NCI-H510A treated with DMSO at 0.1 percent for 48 hours (cell line): ENCODE measurements around the gene RMND5A.

Source experiments
- DNase-seq: peaks from one replicate; lab custom pipeline; 2025; lab: John Stamatoyannopoulos, UW

The RMND5A gene

DNA sequence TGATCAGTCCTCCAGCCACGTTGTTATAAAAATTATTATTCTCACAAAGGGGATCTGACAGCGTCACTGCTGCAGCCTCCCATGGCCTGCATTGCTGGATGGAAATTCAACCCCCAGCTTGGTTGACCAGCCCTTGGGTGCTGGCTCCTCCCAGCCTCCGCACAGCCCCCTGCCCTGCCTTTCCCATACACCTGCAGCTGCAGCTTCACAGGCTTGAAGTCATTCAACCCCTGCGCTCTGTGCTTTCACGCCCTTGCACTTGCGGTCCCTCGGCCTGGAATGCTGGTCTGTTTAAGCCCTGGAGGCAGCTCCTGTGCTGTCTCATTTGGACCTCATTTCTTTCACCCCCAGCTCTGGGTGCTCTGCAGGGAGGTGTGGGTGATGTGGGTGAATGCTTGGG is 71.5 kb downstream of the RMND5A start:
- no peak for DNase-seq

DNA sequence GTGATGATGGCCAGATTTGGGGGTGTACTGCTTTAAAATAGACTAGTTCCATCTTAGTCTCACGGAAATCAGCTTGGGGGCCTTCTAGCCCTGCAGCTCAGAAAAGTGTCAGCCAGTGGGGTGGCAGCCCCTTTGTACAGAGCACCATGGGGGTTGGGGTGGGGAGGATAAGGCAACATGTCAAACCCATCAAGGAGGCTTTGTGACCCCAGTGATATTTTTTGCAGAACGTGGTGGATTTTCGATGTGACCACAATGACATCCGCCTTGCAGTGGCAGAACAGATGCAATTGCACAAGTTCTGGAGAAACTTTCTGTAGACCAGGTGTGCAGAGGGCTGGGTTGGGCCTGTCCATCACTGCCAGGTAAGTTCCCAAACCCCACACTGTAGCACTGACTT is 73.7 kb downstream of the RMND5A start:
- no peak for DNase-seq

DNA sequence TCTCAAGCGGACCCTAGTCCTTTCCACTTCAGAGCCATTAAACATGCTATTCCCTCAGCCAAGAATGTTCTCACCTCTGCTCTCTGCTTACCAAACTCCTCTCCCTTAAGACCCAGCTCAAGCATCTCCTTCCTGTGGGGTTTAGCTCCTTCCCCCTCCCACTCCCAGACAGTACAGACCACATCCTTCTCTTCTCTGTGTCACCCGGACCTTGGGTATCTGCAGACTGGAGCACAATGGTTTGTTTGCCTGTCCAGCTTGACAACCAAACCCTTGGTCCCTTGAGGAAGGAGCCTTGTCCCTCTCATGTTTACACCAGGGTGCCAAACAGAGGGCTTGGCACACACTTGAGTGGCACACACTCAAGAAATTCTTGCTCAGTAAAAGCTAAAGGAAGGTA is 74.8 kb downstream of the RMND5A start:
- no peak for DNase-seq

DNA sequence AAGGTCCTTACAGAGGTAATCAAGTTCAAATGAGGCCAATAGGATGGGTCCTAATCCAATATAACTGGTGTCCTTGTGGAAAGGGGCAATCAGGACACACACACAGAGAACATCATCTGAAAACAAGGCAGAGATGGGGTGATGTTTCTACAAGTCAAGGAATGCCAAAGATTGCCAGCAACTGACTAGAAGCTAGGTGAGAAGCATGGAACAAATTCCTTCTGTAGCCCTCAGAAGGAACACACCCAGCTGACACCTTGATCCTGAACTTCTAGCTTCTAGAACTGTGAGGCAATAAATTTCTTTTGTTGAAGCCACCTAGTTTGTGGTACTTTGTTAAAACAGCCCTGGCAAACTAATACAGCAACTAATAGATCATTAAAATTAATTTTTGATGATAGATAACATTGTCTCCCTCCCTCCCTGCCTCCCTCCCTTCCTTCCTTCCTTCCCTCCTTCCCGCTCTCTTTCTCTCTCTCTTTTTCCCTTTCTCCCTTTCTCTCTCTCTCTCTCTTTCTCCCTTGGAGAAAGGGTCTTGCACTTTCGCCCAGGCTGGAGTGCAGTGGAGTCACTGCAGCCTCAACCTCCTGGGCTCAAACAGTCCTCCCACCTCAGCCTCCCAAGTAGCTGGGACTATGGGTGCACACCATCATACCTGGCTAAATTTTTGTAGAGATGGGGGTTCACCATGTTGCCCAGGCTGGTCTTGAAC is 80.9 kb downstream of the RMND5A start:
- DNase-seq: no peak

DNA sequence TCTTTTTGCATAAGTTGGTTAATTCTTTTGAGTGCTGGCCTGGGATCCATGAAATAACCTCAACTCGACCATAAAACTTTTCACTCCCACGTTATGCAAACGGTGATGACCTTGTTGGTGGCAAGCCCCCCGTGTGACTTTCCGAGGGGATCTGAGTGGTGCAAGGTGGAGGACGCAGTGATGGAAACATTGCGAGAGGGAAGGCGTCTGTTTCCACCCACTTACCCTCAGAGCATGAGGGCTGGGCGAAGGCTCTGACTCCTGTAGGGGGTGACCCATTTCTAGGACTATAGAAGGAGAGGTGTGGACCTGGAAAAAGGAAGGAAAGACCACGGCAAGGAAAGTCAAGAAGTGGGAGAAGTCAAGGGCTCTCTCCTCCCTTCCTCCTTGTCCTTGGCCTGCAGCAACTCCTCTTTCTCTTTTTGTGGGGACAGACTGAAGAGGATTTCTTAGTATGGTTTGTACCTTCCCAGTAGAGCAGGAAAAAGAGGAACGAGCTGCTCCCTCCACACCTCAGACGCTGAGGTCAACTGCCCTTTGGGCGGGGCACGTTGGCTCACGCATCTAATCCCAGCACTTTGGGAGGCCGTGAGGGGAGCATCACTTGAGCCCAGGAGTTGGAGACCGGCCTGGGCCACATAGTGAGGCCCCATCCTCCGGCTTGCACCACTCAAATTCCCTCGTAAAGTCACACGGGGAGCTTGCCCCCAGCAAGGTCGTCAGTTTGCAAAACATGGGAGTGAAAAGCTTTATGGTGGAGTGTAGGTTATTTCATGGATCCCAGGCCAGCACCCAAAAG is 86.2 kb downstream of the RMND5A start:
- DNase-seq: no peak

DNA sequence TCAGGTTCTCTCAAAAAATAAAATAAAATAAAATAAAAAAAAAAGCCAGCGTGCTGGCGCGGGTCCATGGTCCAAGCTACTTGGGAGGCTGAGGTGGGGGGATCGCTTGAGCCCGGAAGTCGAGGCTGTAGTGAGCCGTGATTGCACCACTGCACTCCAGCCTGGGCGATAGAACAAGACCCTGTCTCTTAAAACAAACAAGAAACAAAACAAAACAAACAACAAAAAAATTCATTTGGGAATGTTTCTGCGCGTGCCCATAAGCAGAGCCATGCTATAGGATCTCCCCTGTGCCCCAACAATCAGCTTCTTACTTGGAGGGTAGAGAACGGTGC is 87.0 kb downstream of the RMND5A start:
- no peak for DNase-seq

DNA sequence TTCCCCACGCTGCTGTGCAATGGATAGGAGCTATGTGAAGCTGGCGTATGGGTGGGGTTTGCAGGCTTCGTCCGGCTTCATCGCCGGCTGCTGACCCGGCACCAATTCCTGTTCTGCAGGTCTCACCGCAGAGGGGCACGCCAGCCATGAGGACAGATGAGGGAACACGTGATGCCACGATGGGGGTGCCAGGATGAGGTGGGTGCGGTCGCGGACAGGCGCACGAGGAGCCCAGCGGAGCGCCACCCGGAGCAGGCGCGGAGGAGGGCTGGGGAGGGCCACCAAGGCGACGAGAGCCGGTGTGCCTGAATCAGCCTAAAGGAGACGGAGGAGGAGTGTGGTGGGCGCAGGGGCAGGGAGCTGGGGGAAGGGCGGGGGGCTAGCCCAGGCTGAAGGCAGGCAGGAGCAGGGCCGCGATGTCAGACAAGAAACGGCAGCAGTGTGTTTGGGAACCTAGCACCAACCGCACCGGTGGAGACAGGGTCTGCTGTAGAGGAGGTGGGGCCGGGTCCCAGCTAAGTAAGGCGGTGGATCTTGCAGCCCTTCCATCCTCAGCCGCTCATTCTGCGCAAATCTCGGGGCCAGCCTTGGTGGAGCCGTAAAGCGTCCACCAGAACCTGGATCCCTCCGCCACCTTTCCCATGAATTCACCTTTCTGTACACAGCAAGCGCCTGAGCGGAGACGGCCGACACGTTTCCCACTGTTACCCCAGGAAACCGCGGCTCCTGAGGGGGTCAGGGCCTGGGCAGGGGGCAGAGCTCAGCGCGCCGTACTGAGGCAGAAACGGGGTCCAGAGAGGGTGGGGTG is 87.6 kb downstream of the RMND5A start:
- DNase-seq: peak; percentile 12

DNA sequence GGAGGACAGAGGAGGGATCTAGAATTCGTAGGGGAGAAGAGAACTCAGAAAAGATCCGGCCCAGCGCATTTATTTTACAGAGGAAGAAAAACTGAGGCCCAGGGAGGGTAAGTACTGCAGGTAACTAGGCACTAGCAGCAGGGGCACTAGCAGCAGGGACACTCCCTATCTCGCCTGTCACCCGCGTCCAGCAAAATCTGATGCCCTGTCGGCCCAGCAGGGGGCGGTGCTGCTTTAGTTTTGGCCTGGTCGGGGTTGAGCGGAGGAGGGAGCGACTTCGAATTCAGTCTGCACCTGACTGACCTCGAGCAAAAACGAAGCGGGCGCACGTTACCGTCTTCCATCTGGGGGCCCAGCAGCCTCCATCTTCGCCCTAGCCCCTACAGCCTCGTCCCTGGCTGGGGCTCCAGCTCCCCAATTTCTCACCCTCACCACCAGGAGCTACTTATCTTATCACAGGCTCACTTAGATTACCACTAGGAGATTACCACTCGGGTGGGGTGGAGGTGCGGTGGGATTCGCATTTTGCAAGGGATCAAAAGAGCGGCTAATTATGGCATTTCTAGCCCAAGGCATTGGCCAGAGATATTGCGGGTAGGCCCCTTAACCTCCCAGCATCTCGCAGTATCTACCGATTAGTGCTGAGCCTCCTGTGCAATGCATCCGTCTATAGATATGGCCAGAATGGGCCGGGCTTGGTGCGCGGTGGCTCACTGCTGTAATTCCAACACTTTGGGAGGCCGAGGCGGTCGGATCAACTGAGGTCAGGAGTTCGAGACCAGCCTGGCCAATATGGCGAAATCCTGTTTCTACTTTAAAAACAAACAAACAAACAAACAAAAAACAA is 88.4 kb downstream of the RMND5A start:
- DNase-seq: peak; percentile 65

DNA sequence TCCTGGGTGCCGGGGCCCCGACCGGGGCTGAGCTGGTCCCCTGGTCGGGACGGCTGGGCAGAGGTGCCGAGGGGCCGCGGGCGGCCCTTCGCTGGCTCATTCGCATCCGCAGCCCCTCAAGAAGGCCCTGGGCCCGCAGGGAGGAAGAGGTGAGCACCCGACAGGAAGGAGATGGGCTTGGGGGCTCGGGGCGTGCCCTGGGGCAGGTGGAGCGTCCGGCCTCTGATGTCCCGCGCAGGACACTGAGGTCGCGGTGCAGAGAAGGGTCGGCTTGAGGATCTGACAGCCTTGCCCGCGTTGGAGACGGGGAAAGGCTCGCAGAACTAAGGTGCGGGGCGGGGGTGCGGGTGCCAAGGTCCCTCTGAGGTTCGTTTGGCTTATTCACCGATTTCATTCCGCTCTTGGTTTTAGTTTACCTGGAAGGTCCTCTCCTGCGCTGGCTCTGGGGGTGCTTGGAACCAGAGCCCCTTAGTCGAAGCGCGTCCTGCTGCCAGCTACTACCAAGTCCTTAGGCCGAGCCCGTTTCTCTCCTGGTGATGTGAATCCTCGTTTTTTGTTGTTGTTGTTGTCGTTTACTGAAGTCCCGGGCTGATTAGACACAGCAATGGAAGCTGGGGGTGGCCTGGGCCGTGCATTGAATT is 89.5 kb downstream of the RMND5A start:
- DNase-seq: no peak

DNA sequence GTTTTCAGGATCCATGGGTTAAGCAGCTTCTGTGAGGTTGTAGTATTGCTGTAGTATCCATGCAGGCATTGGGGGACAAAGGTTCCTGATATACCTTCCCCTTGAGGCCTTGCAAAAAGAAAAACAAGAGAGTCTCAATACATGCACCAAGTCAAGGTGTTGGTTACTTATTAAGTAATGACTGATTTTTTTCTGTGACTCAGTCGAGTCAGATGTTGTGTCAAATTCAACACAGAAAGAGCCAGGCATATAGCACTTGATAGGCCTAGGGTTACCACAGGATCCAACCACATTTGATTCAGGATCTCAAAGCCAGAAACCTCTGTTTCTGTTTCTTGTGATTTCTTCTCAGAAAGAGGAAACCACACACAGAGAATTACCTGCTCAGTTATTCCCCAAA is 95.5 kb downstream of the RMND5A start:
- DNase-seq: no peak

DNA sequence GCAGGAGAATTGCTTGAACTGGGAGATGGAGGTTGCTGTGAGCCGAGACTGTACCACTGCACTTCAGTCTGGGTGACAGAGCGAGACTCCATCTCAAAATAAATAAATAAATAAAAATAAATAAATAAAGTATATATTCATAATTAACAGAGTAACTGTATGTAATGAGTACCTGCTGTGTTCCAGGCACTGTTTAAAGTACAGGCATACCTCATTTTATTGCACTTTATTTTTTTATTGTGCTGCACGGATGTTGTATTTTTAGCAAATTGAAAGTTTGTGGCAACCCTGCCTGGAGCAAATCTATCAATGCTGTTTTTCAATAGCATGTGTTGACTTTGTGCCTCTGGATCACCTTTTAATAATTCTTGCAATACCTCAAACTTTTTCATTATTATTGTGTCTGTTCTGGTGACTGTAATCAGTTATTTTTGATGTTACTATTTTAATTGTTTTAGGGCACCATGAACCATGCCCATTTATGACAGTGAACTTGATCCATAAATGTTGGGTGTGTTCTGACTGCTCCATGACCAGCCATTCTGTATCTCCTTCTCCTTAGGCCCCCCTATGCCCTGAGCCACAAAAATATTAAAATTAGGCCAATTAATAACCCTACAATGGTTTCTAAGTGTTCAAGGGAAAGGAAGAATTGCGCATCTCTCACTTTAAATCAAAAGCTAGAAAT is 98.2 kb downstream of the RMND5A start:
- DNase-seq: no peak

DNA sequence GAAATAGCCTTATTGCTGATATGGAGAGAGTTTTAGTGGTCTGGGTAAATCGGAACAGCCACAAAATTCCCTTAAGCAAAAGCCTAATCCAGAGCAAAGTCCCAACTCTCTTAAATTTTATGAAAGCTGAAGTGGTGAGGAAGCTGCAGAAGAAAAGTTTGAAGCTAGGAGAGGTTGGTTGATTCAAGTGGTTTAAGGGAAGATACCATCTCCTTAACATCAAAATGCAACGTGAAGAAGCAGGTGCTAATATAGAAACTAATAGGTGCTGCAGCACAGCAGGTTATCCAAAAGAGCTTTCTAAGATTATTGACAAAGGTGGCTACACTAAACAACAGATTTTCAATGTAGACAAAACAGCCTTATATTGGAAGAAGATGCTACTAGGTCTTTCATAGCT is 98.9 kb downstream of the RMND5A start:
- no peak for DNase-seq

DNA sequence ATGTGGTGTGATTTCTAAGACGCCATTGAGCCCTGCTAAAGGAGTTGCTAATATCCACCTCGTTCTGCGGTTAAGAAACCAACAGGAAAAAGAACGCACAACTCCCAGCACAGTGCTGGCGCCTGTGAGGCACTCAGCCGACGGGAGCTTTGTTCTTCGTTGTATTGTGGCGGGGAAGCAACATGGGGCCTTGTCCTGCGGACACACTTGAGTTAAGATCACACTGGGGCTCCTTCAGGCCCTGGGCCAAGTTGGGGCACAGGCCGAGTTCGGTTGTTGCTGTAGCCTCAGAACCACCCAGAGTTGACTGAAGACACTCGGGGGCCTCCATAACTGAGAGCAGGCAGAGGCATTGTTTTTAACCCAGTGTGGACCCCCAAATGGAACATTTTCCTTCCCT is 101.2 kb downstream of the RMND5A start:
- DNase-seq: no peak

DNA sequence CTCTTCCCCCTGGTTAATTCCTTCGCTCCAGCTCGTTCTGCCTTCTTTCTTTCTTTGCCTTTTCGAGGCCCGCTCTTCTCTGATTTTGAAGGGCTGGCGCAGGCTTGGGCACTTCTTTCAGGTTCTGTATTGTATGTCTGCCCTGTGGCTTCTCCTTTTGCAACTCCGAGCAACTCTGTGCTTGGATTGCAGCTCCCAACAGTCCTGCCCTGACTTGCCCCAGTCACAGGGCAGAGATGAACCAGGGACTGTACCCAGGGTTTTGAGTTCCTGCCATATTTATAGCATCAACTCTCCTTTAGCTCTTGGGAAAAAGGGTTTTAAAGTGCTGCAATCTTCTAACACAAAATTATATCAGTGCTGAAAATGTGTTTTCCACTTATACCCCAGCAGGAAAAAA is 101.8 kb downstream of the RMND5A start:
- DNase-seq: no peak

DNA sequence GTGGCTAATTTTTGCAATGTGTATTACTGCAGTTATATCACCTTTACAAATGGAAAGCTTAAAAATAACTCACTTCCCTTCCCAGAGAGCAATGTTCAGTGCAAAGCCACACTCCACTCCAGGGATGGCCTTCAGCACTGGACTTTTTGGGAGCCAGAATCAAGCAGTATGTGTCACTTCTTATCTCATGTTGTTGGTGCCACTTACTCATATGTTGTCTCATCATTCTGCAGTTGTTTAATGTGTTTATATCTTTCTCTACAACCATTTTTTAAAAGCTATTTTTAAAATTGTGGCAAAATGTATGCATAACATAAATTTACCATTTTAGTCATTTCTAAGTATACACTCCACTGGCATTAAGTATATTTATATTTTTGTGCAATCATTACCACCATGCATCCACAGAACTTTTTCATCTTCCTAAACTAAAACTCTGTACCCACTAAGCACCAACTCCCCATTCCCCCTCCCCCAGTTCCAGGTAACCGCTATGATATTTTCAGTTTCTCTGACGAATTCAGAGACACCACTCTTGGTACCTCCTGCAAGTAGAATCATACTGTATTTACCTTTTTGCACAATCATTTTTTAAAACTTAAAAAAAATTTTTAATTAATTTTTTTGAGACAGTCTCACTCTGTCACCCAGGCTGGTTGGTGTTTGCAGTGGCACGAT is 102.7 kb downstream of the RMND5A start:
- no peak for DNase-seq

DNA sequence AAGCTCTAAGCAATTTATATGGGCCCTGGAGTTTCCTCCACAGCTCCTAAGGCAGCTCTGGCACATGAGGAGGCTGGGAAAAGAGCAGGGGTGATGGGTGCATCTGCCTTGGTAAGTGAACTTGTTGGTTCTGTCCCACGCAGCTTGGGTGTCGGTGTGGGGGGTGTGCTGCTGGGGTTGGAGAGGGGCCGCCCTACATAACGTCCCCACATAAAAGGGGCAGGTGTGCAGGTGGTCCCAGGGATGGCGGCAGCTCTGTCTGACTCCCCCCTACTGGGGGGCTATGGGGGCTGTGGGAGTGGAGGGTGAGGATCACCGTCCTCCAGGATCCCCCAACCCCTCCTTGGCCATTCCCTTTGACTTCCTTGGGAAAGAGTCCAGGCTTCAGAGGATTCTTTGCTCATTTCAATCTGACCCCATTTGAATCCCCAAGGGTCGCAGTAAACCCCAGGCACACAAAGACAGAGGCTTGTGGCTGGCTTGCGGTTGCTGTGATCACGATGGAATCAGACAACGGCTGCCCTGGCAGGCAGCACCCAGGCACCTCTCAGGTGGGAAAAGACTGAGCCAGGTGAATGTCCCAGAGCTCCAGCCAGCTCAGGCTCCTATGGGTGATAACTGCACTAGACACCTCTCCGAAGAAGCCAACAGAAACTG is 105.1 kb downstream of the RMND5A start:
- no peak for DNase-seq

DNA sequence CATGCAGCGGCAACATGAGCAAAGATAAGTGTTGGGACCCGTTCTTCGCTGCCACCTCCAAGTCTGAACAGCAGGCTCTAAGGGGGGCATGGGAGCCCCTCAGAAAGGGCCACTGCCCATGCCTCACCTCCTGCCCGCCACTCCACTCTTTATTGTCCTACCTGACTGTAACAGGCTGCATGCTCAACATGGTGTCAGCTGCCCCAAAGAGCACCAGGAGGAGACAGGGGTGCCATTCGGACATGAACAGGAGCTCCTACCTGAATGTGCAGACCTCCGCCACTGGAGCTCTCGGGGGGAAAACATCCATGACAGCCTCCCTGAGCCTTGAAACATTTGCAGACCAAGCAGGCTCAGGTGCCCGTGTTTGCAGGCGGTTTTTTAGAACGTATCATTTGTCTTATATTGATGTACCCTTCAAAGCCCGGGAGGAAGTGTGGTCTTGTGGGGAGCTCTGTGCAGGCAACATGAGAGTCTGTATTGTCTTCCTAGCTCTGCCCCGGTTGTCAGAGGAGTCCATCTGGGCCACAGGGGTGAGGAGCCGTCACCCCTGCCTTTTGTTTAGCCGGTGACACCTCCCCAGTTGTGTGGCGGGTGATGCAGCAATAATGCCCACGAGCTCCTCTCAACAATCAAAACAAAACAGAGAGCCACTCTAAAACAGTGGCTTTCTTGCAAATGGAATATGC is 105.7 kb downstream of the RMND5A start:
- DNase-seq: no peak

DNA sequence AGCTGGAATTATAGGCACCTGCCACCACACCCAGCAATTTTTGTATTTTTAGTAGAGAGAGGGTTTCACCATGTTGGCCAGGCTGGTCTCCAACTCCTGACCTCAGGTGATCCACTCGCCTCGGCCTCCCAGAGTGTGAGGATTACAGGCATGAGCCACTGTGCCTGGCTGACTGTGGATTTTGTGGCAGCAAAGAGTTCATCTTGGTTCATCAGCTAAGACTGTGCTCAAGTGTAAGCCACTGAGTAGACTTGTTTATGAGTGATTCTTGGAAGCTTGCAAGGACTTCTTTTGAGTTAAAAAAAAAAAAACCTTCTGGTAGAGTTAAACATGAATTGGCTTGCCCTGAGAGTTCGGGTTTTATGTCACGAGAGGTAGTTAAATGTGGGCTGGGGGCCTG is 106.9 kb downstream of the RMND5A start:
- no peak for DNase-seq
